PFSK-1 (cell line): Measurements from ENCODE around the gene ETFA.

Source experiments
- FOXP2 ChIP-seq: optimal IDR thresholded peaks from 2 replicates; pipeline ENCODE3; 2011; ENCODE audit warnings: borderline replicate concordance, control low read depth, inconsistent platforms; ENCODE audit not compliant: insufficient read depth; ENCODE audit errors: extremely low read length, extremely low read depth
- POLR2AphosphoS5 ChIP-seq: IDR thresholded peaks from 2 replicates; pipeline ENCODE4 v1.6.1; 2012; ENCODE audit warnings: low read depth, mild to moderate bottlenecking, control low read depth, low read length, moderate library complexity
- REST ChIP-seq, 2 experiments: IDR thresholded peaks; 2 replicates each; pipeline versions ENCODE4 v1.6.1 to v1.8.0; 2011 to 2012; ENCODE audit warnings: low read depth in 2 of 2, low read length in 2 of 2, control low read depth in 1 of 2, inconsistent platforms in 1 of 2, mild to moderate bottlenecking in 1 of 2, moderate library complexity in 1 of 2; ENCODE audit not compliant: insufficient read depth in 1 of 2
- SIN3A ChIP-seq: IDR thresholded peaks from 2 replicates; pipeline ENCODE4 v1.6.1; 2012; ENCODE audit warnings: mild to moderate bottlenecking, low read length, moderate library complexity, borderline replicate concordance; ENCODE audit not compliant: insufficient read depth
- TAF1 ChIP-seq: IDR thresholded peaks from 2 replicates; pipeline ENCODE4 v1.6.1; 2012; ENCODE audit warnings: low read length, control low read depth, borderline replicate concordance; ENCODE audit not compliant: insufficient read depth

The ETFA gene

GRCh38 chr15:76274226-76274625, 37.0 kb downstream of the ETFA start:
- no peak for TF ChIP-seq TAF1
- TF ChIP-seq REST (IDR thresholded peaks at IDR 0.05; ENCODE audit: insufficient read depth in 1 of 2, low read depth in 2 of 2, low read length in 2 of 2), result no peak
- no peak for TF ChIP-seq SIN3A

GRCh38 chr15:76270876-76271275, 40.4 kb downstream of the ETFA start:
- TF ChIP-seq TAF1 (no peak), SIN3A (no peak), POLR2AphosphoS5 (no peak), REST (IDR thresholded peaks at IDR 0.05; ENCODE audit: insufficient read depth in 1 of 2, low read depth in 2 of 2, low read length in 2 of 2) (no peak), FOXP2 (no peak)

- TF ChIP-seq FOXP2 (no peak), REST (IDR thresholded peaks at IDR 0.05; ENCODE audit: insufficient read depth in 1 of 2, low read depth in 2 of 2, low read length in 2 of 2) (no peak), TAF1 (no peak), POLR2AphosphoS5 (no peak), SIN3A (no peak)
Measured at GRCh38 chr15:76267077-76267476, 44.2 kb downstream of the ETFA start.

- no peak for TF ChIP-seq TAF1
- no peak for TF ChIP-seq FOXP2
- TF ChIP-seq SIN3A, result no peak
- no peak for TF ChIP-seq REST (IDR thresholded peaks at IDR 0.05; ENCODE audit: insufficient read depth in 1 of 2, low read depth in 2 of 2, low read length in 2 of 2)
- no peak for TF ChIP-seq POLR2AphosphoS5
Measured at GRCh38 chr15:76260246-76260938, 50.9 kb downstream of the ETFA start.

- no peak for TF ChIP-seq REST (IDR thresholded peaks at IDR 0.05; ENCODE audit: insufficient read depth in 1 of 2, low read depth in 2 of 2, low read length in 2 of 2)
- TF ChIP-seq SIN3A, result no peak
- TF ChIP-seq FOXP2, result no peak
- TF ChIP-seq TAF1, result no peak
- no peak for TF ChIP-seq POLR2AphosphoS5
Measured at GRCh38 chr15:76259392-76259791, 51.9 kb downstream of the ETFA start.
